ENCODE results near the gene GTPBP1.

The GTPBP1 gene

DNA sequence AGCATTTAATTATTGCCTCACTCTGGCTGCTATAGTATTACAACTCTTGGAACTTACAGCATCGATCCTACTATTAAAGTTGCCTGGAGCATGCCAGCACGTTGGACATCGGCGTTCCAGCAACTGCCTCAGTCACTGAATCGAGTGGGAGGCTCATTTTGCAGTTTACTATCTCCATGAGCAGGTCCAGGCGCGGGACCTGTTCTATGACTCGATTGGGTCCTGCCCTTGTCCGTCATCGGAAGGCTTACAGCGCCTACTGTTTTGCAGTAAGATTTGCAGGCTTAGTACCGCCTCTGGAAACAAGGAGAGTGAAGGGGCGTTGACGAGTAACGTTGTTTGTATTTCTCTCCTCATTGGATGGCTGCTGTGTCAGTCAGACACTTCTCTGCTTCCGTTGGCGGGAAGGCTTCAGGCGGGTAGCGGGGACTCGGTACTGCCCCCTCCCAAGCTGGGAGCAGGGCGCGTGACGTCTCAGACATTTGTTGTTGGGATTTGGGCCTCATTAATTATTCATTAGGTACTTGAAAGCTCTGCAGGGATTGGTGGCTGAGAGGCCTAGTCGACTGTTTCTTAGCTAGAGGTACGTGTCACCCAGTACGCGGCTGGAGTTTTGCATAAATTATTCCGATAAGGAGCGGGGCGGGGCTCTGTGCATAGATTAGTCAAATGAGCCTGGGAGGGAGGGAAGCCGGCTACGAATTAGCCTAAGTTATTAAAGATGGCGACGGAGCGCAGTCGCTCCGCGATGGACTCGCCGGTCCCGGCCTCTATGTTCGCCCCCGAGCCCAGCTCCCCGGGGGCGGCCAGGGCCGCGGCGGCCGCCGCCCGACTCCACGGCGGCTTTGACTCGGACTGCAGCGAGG, at the start of gene GTPBP1:
Gene GTPBP1 (plus strand): TSS at position 710 of the 866 bp plus-strand sequence. CDS start 12 bp downstream, at position 722.
- peak; percentile 99 for DNase-seq

DNA sequence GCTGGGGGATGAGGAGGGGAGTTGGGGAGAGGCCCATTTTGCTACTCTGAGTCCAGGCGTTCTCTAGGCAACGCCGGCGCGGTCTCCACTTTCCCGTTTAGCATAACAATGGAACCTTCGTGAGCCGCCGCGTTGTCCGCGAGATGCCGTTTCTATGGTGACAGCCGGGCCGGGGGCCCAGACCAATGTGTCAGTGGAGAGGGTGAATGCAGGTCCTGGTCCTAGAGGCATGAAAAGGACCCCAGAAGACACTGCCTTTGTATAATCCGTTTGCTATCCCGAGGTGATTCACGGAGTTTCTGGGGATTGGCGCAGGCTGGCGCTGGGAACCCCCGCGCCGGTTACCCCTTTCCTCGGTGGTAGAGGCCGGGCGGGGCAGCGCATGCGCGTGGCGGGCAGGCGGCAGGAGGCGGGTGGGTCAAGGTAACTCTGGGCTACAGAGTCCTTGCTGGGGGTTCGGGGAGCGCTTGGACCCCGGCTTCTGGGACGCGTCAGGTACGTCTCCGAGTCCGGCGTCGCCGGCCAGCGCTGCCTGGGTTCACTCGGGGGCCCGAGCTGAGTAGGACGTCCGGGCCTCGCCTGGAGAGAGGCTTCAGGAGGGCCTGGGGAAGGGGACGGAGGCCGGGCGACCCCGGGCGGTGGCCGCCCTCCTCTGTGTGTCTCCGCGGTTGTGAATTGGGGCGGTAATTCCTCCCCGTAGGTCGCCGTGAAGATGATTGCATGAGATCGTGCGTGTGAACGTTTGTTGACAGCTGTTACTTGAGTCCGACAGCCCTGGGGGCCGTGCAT, 49.3 kb upstream of the GTPBP1 start, which contains the start of the genes CBY1 and FAM227A:
Gene CBY1 (plus strand): TSS at position 383 of the 789 bp plus-strand sequence. CDS start 11,417 bp downstream, outside the sequence.
Gene FAM227A (minus strand): TSS at position 137 of the 789 bp plus-strand sequence. CDS start 6,224 bp downstream, outside the sequence.
- peak; percentile 74 for DNase-seq

DNA sequence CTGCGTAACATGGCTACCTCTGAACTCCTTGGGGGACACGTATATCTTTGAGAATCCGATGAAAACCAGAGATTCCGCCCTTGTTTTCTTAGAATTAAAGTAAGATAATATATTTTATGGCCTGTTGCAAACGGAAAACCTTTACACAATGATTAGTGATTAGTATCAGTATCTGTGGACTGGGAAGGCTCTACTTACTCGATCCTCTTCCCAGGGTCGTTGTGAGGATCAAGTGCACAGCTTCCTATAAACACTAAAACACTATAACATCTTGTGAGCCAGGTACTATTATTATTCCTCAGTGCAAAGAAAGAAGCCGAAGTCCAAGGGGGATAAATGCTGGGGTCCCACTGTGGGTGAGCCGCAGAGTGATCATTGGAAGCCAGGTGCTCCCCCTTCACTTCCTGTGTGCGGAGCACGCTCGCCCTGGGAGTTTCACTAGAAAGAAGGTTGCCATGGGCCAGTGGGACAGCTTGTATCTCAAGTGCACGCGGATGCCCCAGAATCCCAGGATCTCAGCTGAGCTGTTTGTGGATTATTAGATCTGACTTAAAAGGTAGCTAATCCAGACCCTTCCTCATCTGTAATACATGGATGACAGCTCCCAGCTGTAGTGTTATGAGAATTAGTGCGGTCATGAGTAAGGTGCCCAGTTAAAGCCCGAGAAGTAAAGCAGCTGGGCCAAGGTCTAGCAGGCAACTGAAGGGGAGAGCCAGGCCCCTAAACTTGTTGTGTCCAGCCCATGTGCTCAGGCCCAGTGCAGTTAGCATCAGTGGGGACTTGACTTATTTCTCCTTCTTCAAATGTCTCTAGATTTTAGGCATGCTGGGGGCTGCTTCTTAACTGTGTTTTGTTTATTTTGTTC, 48.5 kb upstream of the GTPBP1 start:
- no peak for DNase-seq

DNA sequence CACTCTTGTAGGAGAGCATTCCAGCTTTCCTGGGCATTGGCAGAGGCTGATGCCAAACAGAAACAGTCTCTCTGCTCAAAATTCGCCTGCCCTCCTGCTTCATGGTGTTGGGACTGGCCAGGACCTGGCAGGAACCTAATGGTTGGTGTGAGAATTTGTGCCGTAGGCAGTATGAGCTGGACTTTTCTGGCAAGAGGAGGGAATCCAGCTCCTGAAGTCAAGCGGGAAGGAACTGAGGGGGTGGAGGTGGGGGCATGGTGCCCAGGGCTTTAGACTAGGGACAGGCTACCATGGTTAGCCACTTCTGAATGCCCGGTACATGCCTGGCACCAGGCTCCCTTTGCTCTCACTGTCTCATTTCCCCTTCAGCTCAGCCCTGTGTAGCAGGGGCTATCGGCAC, 30.9 kb upstream of the GTPBP1 start:
- no peak for DNase-seq

DNA sequence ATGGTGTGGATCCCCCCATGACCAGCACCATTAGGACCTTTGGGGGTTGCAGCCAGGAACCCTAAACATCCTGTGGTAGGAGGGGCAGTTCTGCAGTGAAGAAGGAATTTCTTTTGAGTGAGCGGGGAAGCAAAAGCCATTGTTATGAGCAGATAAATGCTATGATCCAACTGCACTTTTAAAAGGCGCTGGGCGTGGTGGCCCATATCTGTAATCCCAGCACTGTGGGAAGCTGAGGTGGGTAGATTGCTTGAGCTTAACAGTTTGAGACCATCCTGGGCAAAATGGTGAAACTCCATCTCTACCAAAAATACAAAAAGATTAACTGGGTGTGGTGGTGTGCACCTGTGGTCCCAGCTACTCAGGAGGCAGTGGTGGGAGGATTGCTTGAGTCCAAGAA, 29.9 kb upstream of the GTPBP1 start:
- DNase-seq = no peak

DNA sequence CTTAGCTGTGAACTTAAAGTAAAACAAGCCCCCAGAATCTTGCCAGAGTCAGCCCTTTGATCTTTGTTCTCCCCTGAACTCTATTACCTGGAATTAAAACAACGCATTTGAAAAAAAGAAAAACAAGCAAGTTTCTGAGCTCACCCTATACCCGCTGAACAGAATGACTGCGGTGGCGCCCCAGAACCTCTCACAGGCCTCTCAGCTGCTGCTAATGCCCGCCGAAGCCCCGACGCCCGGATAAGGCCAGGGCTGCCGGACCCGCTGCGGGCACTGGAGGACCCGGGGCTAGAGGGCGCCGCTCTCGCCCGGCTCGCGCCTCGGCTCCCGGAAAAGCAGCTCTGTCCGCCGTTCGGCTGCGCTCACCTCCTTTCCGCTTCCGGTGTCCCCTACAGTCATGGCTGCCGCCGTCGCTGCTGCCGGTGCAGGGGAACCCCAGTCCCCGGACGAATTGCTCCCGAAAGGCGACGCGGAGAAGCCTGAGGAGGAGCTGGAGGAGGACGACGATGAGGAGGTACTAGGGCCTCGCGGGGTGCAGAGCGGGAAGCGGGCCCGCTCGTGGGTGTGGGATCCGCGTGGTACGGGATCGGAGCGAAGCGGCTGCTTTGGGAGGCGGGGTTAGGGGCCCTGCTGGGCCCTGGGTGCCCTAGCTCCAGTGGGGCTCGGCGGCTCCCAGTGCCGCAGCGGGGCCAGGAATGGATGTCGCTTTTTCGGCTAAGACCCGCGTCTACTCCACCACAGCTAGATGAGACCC, 24.0 kb upstream of the GTPBP1 start, which contains the start of gene TOMM22:
Gene TOMM22 (plus strand): TSS at position 376 of the 754 bp plus-strand sequence. CDS start 22 bp downstream, at position 398.
- DNase-seq = peak; percentile 74

DNA sequence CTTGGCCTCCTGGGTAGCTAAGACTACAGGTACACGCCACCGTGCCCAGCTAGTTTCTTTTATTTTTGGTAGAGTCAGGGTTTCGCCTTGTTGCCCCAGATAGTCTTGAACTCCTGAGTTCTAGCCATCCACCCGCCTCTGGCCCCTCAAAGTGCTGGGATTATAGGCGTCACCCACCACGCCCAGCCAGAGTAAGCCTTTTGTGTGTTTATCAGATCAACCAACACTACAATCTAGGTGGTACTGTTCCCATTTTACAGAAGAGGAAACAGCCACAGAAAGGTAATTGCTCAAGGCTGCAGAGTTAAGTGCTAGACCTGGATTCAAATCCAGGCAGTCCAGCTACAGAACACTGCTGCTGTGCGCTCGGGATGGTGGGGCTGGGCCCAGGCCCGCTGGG, 20.8 kb upstream of the GTPBP1 start:
- no peak for DNase-seq

DNA sequence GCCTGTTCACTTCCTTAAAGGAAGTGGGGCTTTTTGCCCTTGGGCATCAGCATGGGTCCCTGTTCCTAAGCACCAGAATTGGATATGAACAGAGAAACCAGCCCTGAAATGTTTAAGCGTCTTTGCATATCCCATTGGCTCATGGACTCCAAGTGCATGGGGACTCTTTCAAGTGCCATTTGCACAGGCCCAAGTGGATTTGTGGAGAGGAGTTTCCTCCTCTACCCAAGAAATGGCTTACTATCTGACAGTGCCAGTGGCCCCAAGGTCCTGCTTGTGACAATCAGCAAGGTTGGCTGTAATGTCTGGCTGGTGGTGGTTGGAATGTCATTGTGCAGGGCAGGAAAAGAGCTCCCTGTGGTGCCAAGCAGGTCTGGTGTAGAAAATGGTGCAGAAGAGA, 20.0 kb upstream of the GTPBP1 start:
- DNase-seq = no peak

DNA sequence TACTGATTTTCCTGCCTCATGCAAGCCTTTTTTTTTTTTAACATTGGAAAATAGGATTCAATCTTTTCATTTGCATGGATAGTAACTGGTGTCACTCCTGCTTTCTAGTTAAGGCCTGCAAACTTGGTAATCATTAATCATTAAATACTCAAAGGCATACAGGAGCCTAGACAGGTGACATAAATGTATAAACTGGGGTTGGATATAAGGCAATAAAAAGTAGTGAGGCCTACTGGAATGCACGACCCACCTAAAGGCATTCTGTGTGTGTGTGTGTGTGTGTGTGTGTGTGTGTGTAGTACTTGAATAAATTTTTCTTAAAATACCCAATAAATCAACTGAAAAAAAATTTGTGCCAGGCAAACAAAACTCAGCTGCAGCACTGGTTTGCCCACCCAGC, 16.1 kb upstream of the GTPBP1 start:
- no peak for DNase-seq

DNA sequence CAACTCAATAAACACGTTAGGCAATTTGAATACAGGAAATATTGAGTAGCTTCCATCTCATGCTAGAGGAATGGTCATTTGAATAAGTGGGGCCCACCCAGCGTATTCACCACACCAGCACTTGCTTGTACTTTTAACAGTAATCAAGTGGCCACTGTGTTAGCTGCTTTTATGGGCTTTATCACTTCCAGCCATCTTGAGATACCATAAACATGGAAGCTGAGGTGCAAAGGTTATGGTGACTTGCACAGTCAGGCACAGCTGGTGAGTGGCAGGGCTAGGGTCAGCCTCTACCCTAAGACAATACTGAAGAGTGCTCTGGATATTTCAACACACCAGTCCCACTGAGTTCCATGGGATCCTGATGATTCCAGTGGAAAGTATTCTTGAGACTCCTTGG, 11.7 kb upstream of the GTPBP1 start:
- no peak for DNase-seq

DNA sequence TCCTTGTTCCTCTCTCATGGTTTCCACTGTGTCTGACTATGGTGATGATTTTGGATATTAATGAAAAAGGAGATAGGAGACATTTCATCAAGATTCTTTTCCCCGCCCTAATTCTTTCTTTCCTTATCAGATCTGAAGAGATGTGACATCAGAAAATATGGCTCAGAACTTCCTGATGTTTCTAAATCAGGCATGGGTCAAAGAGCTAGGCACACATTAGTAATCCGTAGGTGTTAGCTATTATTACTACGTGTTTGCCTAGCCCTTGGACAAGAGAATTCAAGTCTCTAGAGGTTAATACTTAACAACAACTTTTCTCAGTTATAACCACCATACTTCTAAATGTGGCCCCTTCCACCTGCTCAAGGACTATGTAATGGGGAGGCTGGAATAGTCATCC, 10.8 kb upstream of the GTPBP1 start:
- DNase-seq = no peak

DNA sequence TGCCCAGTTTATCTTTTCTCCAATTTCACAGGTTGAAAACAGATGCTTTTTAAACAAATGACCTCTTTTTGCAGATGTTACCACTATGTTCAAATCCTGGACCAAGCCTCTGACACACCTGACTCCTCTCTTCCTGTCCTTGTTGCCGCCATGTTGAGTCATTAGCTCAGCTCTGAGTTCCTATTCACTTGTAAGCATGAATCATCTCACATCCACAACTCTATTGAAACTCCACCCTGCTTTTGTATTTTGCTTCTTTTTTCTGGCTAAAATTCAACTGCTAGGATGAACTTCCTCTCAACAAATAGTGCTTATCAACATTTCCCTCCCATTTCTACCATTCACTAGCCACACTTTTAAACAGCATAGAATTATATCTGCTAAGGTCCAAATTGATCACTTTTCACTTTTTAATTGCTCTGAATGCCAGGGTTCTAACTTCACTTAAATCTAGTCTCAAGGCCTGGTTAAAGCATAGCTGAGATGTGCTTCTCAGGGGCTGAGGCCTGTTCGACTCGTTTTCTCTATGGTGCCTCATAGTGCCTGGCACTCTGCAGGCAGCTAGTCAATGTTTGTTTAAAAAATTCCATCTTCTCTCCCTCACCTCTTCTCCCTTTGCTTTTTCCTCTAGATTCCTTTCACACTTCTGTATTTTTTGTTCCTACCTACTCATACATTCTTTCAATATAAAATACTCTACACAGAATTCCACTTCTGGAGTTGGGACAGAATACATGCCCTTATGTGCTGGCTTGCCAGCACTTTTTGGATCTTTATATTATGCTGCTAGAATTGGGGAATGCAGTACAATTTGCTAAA, 8.9 kb upstream of the GTPBP1 start:
- no peak for DNase-seq

DNA sequence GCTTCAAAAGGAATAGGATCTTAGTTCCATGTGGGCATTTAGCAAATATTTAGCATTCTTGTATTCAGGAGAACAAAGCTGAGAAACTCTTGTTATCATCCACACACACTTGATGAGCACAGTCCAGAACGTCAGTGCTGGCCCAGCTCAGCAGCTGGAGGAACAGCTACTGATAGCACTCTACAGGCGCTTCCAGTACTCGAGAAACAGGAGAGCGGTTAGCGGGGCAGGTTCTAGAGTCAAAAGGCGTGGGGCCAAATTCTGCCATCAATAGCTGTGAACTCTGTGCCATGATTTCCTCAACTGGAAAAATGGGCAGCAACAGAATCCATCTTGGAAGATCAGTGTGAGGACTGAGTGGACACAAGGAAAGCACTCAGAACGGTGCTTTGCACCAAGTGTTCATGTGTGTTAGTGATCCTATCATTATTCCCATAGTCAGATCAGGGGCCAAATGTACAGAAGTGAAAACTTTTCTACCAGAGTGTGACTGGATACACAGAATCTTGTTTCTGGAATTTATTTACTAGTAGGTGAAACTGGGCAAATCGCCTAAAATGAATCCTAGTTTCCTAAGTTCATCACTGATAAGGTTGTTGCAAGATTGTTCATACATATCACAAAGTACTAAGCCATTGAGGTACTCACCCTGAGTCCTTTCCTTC, 8.2 kb upstream of the GTPBP1 start:
- no peak for DNase-seq

DNA sequence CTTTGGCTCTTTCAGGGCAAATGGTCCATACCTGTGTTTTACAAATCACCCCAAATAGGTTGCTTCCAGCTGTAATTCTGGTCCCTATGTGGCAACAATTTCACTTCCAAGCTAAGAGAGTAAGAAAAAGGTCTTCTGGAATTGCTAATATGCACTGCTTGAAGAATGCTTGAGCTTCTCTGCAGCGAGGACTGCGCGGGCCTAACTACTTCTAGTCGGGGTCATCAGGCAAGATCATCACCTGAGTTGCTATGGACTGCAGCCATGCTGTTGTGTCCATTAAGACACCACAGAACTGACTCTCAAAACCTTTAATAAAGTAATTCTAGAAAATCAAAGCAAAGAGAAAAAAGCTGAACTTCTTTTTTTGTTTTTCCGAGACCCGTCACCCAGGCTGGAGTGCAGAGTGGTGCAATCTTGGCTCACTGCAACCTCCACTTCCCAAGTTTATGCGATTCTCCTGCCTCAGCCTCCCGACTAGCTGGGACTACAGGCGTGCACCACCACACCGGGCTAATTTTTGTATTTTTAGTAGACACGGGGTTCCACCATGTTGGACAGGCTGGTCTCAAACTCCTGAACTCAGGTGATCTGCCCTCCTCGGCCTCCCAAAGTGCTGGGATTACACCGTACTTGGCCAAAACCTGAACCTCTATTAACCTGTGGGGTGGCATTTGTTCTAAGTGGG, 7.2 kb upstream of the GTPBP1 start:
- no peak for DNase-seq

DNA sequence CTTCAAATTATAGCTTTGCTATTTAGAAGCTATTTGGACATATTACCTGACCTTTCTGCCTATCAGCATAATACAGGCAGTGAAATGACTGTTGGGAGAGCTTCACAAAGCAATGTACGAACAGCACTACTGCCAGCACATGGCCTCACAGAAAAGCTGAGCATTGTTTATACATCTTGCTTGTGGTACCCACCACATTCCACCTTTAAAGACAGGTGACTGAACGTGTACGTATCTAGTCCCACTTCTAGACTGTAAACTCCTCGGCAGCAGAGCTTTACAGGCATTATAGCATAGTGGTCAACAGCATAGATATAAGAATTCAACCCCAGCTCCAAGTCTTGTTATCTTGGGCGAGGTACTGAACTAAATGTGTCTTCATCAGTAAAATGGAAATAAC, 6.6 kb upstream of the GTPBP1 start:
- DNase-seq = no peak

DNA sequence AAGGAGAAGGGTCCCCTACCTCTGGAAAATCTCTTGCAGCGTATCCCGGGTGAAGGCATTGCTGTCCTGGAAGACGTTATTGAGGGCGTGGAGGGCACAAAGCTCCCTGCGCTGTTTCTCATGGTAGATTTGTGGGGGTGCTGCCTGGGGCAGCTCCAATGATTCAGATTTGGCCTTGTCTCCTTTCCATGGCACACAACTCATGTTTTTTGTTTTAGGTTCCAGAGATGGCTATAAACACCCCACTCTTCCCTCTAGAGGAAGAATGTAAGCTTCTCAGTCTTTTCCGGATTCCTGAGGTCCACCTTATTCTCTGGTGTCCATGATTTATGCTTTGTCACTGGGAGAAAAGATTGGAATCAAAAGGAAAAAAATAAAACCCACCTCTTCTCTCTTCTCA, 6.0 kb upstream of the GTPBP1 start:
- DNase-seq = no peak

DNA sequence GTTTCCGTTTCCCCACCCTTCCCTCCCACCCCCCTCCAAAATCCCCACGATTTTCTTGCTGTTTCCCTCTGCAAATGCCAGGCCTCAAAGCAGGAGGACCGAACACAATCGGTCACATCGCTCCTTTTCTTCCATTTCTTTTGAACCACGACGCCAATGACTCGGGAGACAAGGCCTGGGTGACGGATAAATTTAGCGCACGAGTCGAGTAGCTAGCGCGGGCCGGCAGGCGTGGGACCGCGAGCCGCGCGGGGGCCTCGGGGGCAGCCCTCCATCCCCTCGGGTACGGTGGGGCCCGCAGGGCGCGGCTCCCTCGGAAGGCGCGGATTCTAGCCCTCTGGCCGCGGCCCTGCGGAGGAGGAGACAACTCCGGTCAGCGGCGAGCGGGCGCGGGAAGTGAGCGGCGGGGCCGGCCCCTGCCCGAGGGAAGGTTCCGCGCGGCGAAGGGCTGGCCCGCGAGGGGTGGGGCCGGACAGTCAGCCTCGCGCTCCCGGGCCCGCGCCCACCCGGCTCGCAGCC, 5.4 kb upstream of the GTPBP1 start:
- DNase-seq = peak; percentile 69

DNA sequence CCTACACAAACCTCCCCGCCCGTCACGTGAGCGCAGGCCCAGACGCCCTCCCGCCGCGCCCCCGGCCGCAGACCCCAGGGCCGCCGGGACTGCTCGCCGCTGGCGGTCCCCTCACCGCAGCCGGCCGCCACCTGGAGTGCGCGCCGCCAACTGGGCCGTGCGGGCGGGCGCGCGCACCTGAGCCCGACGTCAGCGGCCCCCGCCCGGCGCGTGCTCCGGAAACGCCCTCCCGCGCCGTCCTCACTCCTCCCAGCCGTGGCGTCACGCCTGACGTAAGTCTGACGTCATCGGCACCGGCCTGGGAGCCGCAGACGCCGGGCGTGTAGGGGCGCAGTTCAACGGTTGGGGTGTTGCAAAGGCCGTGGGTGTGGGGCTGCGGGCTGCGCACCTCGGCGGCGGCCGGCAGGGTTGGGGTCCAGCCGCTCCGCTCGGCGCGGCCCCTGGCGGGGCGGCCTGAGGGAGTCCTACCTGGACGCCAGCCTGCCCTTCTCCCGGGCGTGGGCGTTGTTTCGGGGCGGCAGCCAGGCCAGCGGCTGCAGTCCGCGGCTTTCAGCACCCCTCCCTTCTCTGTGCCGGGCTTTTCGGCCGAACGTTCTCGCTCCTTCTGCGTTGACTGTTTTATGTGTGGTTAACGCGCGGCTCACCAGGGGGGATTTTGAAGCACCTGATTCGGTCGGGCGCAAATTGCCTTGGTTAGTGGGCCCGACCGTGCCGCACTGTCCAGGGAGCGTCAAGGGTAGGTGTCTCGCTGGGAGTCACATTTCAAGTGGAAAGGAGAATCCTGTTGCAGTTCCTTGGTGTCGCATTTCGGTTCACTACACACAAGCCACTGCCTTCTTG, 4.7 kb upstream of the GTPBP1 start, which contains the start of gene JOSD1:
Gene JOSD1 (minus strand): TSS at position 155 of the 840 bp plus-strand sequence. CDS start 956 bp downstream, outside the sequence.
- DNase-seq = peak; percentile 91
